Vagina (tissue), 2 donors: ENCODE data around the gene HAPSTR1.

ENCODE experiments used
- POLR2A ChIP-seq, 2 donors: fragments of 450-650 bp; IDR thresholded peaks; one replicate each; pipeline ENCODE4 v1.6.1; 2017; ENCODE audit warnings: antibody characterized with exemption in 2 of 2, mild to moderate bottlenecking in 2 of 2, moderate library complexity in 2 of 2
- POLR2AphosphoS5 ChIP-seq, 2 donors: sonication (generic); formaldehyde crosslinking; IDR thresholded peaks; one replicate each; pipeline ENCODE4 v1.9.0; 2017; ENCODE audit warnings: antibody characterized with exemption in 2 of 2, mild to moderate bottlenecking in 2 of 2, low read depth in 1 of 2; ENCODE audit not compliant: insufficient read depth in 1 of 2
- TF ChIP-seq, protein P1 (sequence below), 3 experiments: fragments of 450-650 bp in 2 of 3; fragments of 200-600 bp in 1 of 3; sonication (generic) in 1 of 3; IDR thresholded peaks; one replicate each; pipeline ENCODE4 v1.5.1; 2017 to 2019; ENCODE audit warnings: antibody characterized with exemption in 3 of 3, mild to moderate bottlenecking in 2 of 3, moderate library complexity in 2 of 3

DNA sequence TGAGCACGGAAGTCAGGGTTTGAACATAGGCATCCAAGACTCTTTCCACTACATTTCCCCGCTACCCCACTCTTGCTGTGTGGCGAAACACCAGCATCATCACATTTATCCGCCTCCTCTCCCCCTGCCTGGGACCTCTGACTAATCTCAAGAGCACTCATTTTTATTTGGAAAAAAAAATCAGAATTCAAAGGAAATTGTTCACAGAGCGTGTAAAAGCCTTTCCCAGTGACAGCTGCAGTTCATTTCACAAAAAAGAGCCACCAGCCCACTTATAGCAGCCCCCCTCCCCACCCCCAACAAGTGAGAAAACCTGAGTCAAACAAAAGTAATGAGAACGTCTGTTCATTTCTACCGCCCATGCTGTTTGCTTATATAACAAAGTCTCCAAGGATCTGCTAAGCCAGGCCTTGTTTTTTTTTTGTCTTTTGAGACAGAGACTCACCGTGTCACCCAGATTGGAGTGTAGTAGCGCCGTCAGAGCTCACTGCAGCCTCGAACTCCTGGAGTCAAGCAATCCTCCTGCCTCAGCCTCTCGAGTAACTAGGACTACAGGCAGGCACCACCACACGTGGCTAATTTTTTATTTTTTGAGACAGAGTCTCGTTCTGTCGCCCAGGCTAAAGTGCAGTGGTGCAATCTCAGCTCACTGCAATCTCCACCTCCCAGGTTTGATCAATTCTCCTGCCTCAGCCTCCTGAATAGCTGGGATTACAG, 48.3 kb upstream of the HAPSTR1 start:
- TF ChIP-seq, protein P1, sequence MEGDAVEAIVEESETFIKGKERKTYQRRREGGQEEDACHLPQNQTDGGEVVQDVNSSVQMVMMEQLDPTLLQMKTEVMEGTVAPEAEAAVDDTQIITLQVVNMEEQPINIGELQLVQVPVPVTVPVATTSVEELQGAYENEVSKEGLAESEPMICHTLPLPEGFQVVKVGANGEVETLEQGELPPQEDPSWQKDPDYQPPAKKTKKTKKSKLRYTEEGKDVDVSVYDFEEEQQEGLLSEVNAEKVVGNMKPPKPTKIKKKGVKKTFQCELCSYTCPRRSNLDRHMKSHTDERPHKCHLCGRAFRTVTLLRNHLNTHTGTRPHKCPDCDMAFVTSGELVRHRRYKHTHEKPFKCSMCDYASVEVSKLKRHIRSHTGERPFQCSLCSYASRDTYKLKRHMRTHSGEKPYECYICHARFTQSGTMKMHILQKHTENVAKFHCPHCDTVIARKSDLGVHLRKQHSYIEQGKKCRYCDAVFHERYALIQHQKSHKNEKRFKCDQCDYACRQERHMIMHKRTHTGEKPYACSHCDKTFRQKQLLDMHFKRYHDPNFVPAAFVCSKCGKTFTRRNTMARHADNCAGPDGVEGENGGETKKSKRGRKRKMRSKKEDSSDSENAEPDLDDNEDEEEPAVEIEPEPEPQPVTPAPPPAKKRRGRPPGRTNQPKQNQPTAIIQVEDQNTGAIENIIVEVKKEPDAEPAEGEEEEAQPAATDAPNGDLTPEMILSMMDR (IDR thresholded peaks at IDR 0.05), result no peak
- TF ChIP-seq POLR2AphosphoS5 (IDR thresholded peaks at IDR 0.05; ENCODE audit: insufficient read depth in 1 of 2, low read depth in 1 of 2), result no peak
- no peak for TF ChIP-seq POLR2A (IDR thresholded peaks at IDR 0.05)
